K562 treated with DMSO at 1 percent for 24 hours (cell line): Measurements from ENCODE around the gene CBFA2T2. TPM values are rescaled to one million over a fixed set of nuclear protein-coding genes. Genes with fewer than 3 reads are reported as not detected.

Source experiments
- total RNA-seq: library from RNA; unstranded; fragments of 300-600 nt; gene quantifications from 2 replicates; pipeline ENCODE4 v1.2.3, GENCODE V29; 2022; ENCODE audit warnings: low read depth; ENCODE audit not compliant: insufficient read depth

The CBFA2T2 gene
- 19.8 and 28.5 TPM in 2 replicates for total RNA-seq

GRCh38 chr20:33490023-33490933, at the start of gene CBFA2T2:
CBFA2T2 (plus strand) TSS chr20:33490096; CDS start chr20:33490268, 172 bp downstream.

GRCh38 chr20:33443512-33444239, 46.2 kb upstream of the CBFA2T2 start, which contains the start of gene SNTA1:
SNTA1 (minus strand) TSS chr20:33443763; CDS start chr20:33443620, 143 bp downstream.

GRCh38 chr20:33662172-33662571, 172.3 kb downstream of the CBFA2T2 start, which contains the start of gene C20orf144:
C20orf144 (plus strand) TSS chr20:33662327; CDS start chr20:33662346, 19 bp downstream.

GRCh38 chr20:33666293-33667244, 176.7 kb downstream of the CBFA2T2 start, which contains the start of gene ACTL10:
ACTL10 (plus strand) TSS chr20:33666943; CDS start chr20:33667498, 555 bp downstream.

GRCh38 chr20:33674294-33675135, 184.6 kb downstream of the CBFA2T2 start, which contains the start of gene NECAB3:
NECAB3 (minus strand) TSS chr20:33674428; CDS start chr20:33674352, 76 bp downstream.

GRCh38 chr20:33686100-33686983, 196.4 kb downstream of the CBFA2T2 start, which contains the start of gene E2F1:
E2F1 (minus strand) TSS chr20:33686385; CDS start chr20:33686264, 121 bp downstream.

Other genes starting within 250 kb of the CBFA2T2 start
- not detected in 2 replicates for gene BPIFB1, start 206.9 kb upstream of the CBFA2T2 start, total RNA-seq
- gene CDK5RAP1, start 88.6 kb upstream of the CBFA2T2 start, total RNA-seq: 35.7 and 40.2 TPM in 2 replicates
- gene SNTA1, start 46.3 kb upstream of the CBFA2T2 start, total RNA-seq: 25.5 and 25.9 TPM in 2 replicates
- 0.19 and 0.85 TPM in 2 replicates for gene C20orf144, start 172.2 kb downstream of the CBFA2T2 start, total RNA-seq
- 0.17 and 0.52 TPM in 2 replicates for gene ACTL10, start 176.8 kb downstream of the CBFA2T2 start, total RNA-seq
- gene NECAB3, start 184.3 kb downstream of the CBFA2T2 start, total RNA-seq: 54.5 and 58.2 TPM in 2 replicates
- gene E2F1, start 196.3 kb downstream of the CBFA2T2 start, total RNA-seq: 47.6 and 55.5 TPM in 2 replicates
- 10.8 and 14.3 TPM in 2 replicates for gene PXMP4, start 230.2 kb downstream of the CBFA2T2 start, total RNA-seq
- 2.1 and 2.6 TPM in 2 replicates for gene ZNF341, start 241.9 kb downstream of the CBFA2T2 start, total RNA-seq